ENCODE data around the gene GNAL. TPM values are rescaled to one million over a fixed set of nuclear protein-coding genes. Genes with fewer than 3 reads are reported as not detected.

GNAL gene
- total RNA-seq, 6 donors from 2014 or later, result 1.00 to 6.7 (median 3.5) TPM

DNA sequence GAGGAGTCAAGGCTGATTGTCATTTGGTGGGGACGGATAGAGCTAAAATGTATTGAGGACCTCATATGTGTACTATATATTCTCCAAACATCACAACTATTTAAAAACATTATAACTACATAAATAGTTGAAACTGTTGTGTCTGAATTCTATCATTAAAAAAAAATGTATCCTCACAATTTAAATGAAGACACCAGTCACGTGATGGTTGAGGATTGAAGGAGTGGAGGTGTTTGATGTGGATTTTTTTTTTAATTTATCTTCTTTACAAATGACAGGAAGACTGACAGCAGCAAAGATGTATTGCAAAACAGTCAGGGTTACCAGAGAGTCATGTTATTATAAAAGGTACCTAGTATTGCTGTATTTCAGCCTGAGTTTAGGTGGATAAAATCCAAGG is 30.0 kb downstream of the GNAL start:
- no peak overlapping the region for H3K27ac ChIP-seq
- no peaks in the 10 kb centered on the region for H3K4me1 ChIP-seq
- TF ChIP-seq CTCF (IDR thresholded peaks at IDR 0.05) (no peak), POLR2A (IDR thresholded peaks at IDR 0.05) (no peak), EP300 (IDR thresholded peaks at IDR 0.05) (no peak), POLR2AphosphoS5 (IDR thresholded peaks at IDR 0.05) (no peak)
- no peaks in the 10 kb centered on the region for H3K36me3 ChIP-seq
- no peaks in the 10 kb centered on the region for H3K27me3 ChIP-seq
- no peaks in the 10 kb centered on the region for H3K9me3 ChIP-seq
- H3K4me3 ChIP-seq, result no peak overlapping the region
- no peak for ATAC-seq (ENCODE audit: low FRiP score in 2 of 2)
- 72 to 86% methylated on average over 2 of the region's 2 CpGs for WGBS, 2 donors
- no peak for DNase-seq

- WGBS, 2 donors, result 78 to 90% methylated on average over 7 of the region's 7 CpGs
- no peak for TF ChIP-seq EP300 (IDR thresholded peaks at IDR 0.05)
- TF ChIP-seq POLR2A (IDR thresholded peaks at IDR 0.05), result no peak
- no peak for TF ChIP-seq CTCF (IDR thresholded peaks at IDR 0.05)
- no peak for TF ChIP-seq POLR2AphosphoS5 (IDR thresholded peaks at IDR 0.05)
- DNase-seq, result peak in 1 of 2 donors; percentile 32
Measured at GRCh38 chr18:11719621-11720020, 30.6 kb downstream of the GNAL start.

GRCh38 chr18:11721720-11722119 is 32.7 kb downstream of the GNAL start:
- ATAC-seq (ENCODE audit: low FRiP score in 2 of 2) (no peak), DNase-seq (no peak)
- Histone ChIP-seq H3K4me1 (no peaks in the 10 kb centered on the region), H3K9me3 (no peaks in the 10 kb centered on the region), H3K4me3 (no peak overlapping the region), H3K27ac (no peak overlapping the region), H3K36me3 (no peaks in the 10 kb centered on the region), H3K27me3 (no peaks in the 10 kb centered on the region)
- TF ChIP-seq CTCF (IDR thresholded peaks at IDR 0.05), result no peak
- TF ChIP-seq POLR2A (IDR thresholded peaks at IDR 0.05), result no peak
- no peak for TF ChIP-seq POLR2AphosphoS5 (IDR thresholded peaks at IDR 0.05)
- no peak for TF ChIP-seq EP300 (IDR thresholded peaks at IDR 0.05)
- 64 to 96% methylated on average over 3 of the region's 3 CpGs for WGBS, 2 donors

More at GRCh38 chr18:11719621-11720020, 30.6 kb downstream of the GNAL start:
- H3K9me3 ChIP-seq, result no peaks in the 10 kb centered on the region
- no peaks in the 10 kb centered on the region for H3K4me1 ChIP-seq
- no peaks in the 10 kb centered on the region for H3K27me3 ChIP-seq
- no peaks in the 10 kb centered on the region for H3K36me3 ChIP-seq
- H3K27ac ChIP-seq, result no peak overlapping the region
- no peak for ATAC-seq (ENCODE audit: low FRiP score in 2 of 2)
- no peak overlapping the region for H3K4me3 ChIP-seq

- no peaks in the 10 kb centered on the region for H3K27me3 ChIP-seq
- H3K27ac ChIP-seq, result no peak overlapping the region
- no peaks in the 10 kb centered on the region for H3K9me3 ChIP-seq
- H3K36me3 ChIP-seq, result no peaks in the 10 kb centered on the region
- WGBS, 2 donors, result 91 to 98% methylated on average over 3 to 5 of the region's 5 CpGs
- ATAC-seq (ENCODE audit: low FRiP score in 2 of 2) (no peak), DNase-seq (no peak)
- H3K4me3 ChIP-seq, result no peak overlapping the region
- TF ChIP-seq EP300 (IDR thresholded peaks at IDR 0.05) (no peak), CTCF (IDR thresholded peaks at IDR 0.05) (no peak), POLR2A (IDR thresholded peaks at IDR 0.05) (no peak), POLR2AphosphoS5 (IDR thresholded peaks at IDR 0.05) (no peak)
- no peaks in the 10 kb centered on the region for H3K4me1 ChIP-seq
Measured at GRCh38 chr18:11724781-11725180, 35.7 kb downstream of the GNAL start.

- WGBS, 2 donors, result 69 to 82% methylated on average over 2 of the region's 2 CpGs
- no peak for ATAC-seq (ENCODE audit: low FRiP score in 2 of 2)
- H3K9me3 ChIP-seq, result no peaks in the 10 kb centered on the region
- no peak overlapping the region for H3K27ac ChIP-seq
- TF ChIP-seq EP300 (IDR thresholded peaks at IDR 0.05), result no peak
- no peak for TF ChIP-seq CTCF (IDR thresholded peaks at IDR 0.05)
- no peak for TF ChIP-seq POLR2AphosphoS5 (IDR thresholded peaks at IDR 0.05)
- TF ChIP-seq POLR2A (IDR thresholded peaks at IDR 0.05), result no peak
- no peak for DNase-seq
- no peaks in the 10 kb centered on the region for H3K27me3 ChIP-seq
- no peaks in the 10 kb centered on the region for H3K4me1 ChIP-seq
- no peaks in the 10 kb centered on the region for H3K36me3 ChIP-seq
- no peak overlapping the region for H3K4me3 ChIP-seq
Measured at GRCh38 chr18:11726556-11726955, 37.5 kb downstream of the GNAL start.
